NCI-H128 (cell line): ENCODE results near the gene AHI1.

ENCODE experiments used
- DNase-seq: peaks from one replicate; lab custom pipeline; 2025; ENCODE audit not compliant: unreplicated experiment; lab: John Stamatoyannopoulos, UW

Gene AHI1

GRCh38 chr6:135464634-135465033, 32.9 kb downstream of the AHI1 start:
- no peak for DNase-seq

- no peak for DNase-seq
Observed at GRCh38 chr6:135461208-135461607, 36.3 kb downstream of the AHI1 start.

GRCh38 chr6:135458051-135458450, 39.5 kb downstream of the AHI1 start:
- no peak for DNase-seq

- no peak for DNase-seq
Observed at GRCh38 chr6:135451617-135452190, 45.8 kb downstream of the AHI1 start.

DNA sequence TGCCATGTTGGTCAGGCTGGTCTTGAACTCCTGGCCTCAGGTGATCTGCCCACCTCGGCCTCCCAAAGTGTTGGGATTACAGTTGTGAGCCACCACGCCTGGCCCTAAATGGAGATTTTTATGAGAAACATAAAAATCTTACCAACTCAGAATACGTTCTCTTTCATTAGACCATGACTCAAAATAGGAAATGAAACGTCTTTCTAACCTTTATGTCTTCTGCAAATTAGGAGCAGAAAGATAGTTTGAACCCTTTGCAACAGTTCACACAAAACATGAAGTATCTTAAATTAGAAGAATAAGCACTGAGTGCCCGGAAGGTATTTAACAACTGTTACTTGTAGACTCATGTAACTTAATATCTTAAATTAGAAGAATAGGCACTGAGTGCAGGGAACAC, 48.3 kb downstream of the AHI1 start:
- no peak for DNase-seq

- DNase-seq = no peak
Observed at GRCh38 chr6:135440087-135440792, 57.3 kb downstream of the AHI1 start.

DNA sequence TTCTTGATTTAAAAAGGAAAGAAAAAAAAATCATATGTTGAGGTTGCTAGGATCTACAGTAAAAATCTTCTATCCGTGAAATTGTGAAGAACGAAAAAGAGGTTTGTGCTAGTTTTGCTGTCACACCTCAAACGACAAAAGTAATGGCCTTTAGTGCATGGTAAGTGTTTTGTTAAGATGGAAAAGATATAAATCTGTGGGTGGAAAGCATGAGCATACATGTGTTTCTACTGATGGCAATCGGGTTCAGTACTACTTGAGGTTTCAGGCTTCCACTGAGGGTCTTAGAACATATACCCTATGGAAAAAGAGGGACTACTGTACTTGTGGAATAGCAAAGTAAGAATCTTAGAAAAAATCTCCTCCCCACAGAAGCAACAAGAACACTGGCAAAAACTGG, 58.0 kb downstream of the AHI1 start:
- no peak for DNase-seq

- no peak for DNase-seq
Observed at GRCh38 chr6:135438907-135439535, 58.5 kb downstream of the AHI1 start.

- DNase-seq = no peak
Observed at GRCh38 chr6:135434991-135435390, 62.5 kb downstream of the AHI1 start.

DNA sequence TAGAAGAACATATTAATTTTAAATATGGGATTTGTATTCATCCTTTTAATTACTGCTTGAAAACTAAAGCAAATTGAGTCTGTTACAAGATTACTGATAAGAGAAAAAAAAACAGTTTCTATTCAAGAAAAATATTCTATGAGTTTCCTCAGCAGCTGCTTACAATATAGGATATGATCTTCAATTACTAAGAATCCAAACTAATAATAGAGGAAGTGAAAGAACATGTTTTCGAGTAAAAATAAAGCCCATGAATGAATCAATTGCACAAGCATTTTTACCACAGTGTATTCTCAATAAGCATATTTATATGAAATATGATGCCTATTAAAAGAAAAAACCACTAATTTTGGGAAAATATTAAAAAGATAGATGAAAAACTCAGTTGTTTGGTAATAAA, 63.4 kb downstream of the AHI1 start:
- no peak for DNase-seq

DNA sequence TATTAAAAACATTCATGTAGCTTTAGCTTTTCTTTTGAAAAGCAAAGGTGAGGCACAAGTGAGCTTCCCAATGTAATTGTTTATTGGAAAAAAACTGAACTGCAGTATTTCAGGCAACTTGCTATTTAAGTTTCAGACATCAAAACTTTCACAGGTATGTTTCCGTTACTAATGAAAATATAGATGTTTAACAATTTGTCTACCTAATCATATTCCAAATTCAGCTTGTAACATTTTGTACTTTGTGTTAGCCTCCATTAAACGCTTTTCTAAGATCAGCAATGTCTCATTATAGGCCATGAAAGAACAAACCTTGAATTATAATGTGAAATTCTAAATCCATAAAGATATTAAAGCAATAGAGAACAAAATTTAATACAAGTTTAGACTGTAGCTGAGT, 69.5 kb downstream of the AHI1 start:
- DNase-seq = no peak

DNA sequence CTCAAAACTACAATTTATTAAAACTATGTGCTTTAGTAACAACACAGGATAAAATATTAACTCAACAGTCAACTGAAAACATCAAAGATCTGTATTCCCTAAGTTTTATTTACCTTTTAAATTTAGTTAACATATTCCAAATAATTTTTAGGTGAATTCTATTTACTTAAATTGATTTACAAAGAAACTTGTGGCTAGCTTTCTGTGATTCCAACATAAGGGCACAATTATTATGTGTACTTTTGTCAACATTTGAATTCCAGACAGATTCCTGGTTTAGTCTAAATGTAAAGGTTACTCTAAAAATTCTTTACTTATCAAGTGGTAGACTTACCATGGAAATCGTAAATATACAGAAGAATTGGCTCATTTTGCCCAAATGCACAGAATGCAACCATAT, 70.7 kb downstream of the AHI1 start:
- no peak for DNase-seq

GRCh38 chr6:135424385-135424784, 73.2 kb downstream of the AHI1 start:
- DNase-seq = no peak

GRCh38 chr6:135423649-135424128, 73.9 kb downstream of the AHI1 start:
- DNase-seq = peak; percentile 53

GRCh38 chr6:135419162-135419561, 78.4 kb downstream of the AHI1 start:
- no peak for DNase-seq

DNA sequence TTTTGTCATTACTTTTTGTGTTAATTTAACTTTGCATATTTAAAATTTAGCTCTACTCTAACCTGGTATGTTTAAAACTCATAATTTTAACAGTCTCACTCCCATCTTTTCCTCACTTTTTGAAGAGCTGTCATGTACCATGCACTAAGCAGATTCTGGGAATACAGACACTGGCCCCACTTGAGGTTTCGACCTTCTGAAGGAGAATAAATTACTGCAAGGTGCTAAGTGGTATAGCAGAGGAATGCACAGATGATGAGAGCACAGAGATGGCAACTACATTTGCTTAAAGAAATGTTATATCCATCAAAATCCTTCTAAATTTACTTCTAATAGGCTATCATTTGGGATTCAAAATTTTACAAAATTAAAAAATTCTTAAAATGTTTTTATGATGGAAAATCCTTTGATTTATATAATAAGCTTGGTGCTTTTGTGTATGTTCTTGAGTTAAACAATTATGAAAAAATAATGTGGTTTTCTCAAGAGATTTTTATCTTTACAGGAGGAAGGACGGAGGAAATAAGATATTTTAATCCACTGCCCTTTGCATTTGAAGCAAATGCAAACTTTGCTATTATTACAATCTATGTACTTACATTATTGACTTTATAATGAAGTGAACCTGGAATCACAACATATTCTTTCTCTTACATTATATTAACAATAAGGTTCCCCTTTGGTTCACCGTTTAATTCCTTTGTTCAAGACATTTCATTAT, 79.3 kb downstream of the AHI1 start:
- no peak for DNase-seq

- DNase-seq = no peak
Observed at GRCh38 chr6:135412761-135413160, 84.8 kb downstream of the AHI1 start.

DNA sequence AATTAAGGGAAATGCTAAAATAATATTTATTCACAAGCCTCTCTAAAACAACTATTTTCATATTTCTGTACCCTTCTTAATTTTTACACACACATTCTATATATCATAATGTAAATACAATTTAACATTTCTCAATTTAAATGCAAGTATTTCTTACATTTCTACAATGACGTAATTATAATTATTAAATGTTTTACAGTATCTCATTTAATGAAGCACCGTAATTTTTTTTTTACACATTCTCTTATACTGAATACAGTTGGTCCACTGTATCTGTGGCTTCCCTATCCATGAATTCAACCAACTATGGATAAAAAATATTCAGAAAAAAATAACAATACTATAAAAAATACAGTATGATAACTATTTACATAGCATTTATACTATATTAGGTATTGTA, 85.7 kb downstream of the AHI1 start:
- DNase-seq = no peak

DNA sequence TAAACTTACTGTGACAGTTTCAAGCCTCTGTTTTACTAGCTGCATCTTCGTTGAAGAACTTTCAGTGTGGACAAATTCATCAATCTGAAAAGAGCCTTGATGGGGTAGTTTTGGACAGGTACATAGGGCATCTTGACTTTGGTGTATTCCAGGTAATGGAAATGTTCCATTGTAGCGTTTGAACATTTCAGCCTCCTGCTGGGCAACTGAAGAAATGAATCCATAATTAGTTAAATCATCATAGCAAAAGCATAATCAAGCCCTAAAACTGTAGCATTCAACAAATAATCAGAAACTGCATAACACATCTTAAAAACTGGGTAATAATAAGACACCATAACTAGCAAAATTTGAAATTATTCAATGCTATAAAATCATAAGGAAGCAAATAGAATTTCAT, 86.2 kb downstream of the AHI1 start:
- DNase-seq = no peak

DNA sequence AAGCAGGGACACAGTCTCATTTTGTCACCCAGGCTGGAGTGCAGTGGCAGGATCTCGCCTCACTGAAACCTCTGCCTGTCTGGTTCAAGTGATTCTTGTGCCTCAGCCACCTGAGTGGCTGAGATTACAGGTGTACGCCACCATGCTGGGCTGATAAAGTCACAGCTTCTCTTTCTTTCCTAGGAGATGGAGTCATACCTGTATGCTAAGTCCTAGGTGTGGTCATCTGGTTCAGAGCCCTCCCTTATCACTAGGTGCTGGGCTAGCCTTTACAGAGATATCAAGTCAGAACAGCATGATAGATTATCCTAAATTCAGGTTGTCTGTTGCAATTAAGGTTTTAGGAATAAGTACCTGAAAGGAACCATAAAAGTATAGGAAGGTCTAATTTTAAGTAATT, 86.7 kb downstream of the AHI1 start:
- DNase-seq = no peak

- no peak for DNase-seq
Observed at GRCh38 chr6:135403584-135403983, 94.0 kb downstream of the AHI1 start.

- DNase-seq = no peak
Observed at GRCh38 chr6:135402311-135402710, 95.2 kb downstream of the AHI1 start.
